Measurements from ENCODE around the gene ASMT.
A peak's percentile ranks its signal among the peaks of the same experiment; 100 is the strongest.
"Not testable (repeated sequence)": the region's sequence is repeated elsewhere in the genome, so short reads cannot be mapped to it uniquely, and the experiment has no call there.

Gene ASMT

DNA sequence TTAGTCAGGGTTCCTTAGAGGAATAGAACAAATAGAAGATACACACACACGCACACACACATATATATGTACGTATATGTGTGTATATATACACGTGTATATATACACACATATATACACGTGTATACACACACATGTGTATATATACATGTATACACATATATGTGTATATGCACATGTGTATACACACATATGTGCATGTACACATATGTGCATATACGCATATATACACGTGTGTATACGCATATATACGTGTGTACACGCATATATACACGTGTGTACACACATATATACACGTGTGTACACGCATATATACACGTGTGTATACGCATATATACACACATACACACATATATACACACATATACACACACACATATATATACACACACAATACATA, 41.5 kb downstream of the ASMT start:
- no peak for FAIRE-seq

- FAIRE-seq = no peak
These were observed 42.7 kb downstream of the ASMT start for GRCh38 chrX:1657367-1658070.

GRCh38 chrX:1658071-1658491, 43.2 kb downstream of the ASMT start:
- no peak for FAIRE-seq

DNA sequence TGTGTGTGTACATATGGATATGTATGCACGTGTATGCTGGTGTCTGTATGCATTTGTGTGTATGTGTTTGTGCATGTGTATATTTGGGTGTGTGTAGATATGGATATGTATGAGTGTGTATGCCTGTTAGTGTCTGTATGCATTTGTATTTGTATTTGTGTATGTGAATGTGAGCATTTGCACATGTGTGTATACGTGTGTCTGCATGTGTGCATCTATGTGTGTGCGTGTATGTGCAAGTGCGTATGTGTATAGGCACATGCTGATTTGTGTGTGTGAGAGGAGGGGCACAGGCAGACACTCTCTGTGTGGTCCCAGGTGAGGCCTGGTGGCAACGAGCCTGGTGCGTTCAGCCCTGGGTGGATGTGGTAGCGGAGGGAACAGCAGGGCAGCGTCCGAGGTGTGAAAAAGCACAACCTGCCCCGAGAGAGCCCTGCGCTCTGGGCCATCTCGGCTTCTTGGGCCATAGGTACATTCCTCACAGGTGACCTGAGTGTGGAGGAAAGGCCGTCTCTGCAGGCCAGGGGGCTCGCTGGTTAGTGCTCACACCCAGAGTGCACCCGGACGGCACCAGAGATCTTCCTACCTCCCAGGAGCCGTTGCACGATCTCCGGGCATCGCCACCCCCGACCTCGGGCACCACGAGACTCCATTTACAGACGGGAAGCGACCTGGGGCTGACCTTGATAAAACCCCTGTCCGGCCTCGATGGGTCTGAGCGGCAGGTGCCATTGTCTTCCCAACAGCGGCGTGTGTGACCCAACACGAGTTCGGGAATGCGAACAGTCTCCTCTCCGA, 45.0 kb downstream of the ASMT start:
- FAIRE-seq = no peak

DNA sequence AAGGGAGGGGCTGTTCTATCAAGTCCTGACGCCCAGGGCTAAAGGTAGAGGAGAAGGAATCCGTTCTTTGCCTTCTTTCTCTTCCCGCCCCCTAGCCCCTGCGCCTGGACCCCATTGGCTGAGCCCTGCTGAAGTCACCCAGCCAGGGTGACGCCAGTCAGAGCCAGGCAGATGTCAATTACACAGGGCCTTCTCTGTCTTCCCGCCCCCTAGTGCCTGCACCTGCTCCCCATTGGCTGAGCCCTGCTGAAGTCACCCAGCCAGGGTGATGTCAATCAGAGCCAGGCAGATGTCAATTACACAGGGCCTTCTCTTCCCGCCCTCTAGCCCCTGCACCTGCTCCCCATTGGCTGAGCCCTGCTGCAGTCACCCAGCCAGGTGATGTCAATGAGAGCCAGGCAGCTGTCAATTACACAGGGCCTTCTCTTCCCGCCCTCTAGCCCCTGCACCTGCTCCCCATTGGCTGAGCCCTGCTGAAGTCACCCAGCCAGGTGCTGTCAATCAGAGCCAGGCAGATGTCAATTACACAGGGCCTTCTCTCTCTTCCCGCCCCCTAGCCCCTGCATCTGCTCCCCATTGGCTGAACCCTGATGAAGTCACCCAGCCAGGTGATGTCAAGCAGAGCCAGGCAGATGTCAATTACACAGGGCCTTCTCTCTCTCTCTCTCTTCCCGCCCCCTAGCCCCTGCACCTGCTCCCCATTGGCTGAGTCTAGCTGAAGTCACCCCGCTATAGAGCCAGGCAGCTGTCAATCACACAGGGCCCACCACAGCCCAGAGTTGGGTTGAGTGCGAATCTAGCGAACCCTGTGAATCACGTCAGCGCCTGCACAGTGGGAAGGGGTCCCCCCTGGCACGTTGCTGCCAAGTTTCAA, 46.4 kb downstream of the ASMT start:
- FAIRE-seq = no peak

DNA sequence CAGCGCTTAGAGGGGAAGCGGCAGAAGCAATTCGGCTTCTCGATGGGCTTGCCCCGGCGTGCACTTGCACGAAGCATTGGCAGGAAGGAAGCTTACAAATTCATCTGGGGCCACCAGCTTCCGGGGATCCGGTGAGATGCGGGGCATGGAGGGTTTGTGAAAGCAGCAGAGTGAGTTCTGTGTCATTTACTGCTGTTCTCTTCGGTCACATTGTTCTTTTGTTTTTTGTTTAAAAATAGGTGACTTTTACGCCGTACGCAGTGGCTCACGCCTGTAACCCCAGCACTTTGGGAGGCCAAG, 47.0 kb downstream of the ASMT start:
- FAIRE-seq = no peak

DNA sequence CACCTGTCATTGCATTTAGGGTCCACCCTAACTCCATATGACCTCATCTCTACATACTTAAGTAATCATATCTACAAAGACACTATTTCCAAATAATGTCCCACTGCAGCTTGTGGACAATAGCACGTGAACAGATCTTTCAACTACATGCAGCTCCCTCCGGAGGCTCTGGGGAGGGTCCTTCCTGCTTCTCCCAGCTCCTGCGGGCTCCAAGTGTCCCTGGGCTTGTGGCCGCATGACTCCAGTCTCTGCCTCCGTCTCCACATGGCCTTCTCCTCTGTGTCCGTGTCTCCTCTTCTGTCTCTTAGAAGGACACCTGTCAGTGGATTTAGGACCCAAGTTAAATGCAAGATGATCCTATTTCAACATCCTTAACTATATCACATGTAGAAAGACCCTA, 52.7 kb downstream of the ASMT start:
- FAIRE-seq = no peak

DNA sequence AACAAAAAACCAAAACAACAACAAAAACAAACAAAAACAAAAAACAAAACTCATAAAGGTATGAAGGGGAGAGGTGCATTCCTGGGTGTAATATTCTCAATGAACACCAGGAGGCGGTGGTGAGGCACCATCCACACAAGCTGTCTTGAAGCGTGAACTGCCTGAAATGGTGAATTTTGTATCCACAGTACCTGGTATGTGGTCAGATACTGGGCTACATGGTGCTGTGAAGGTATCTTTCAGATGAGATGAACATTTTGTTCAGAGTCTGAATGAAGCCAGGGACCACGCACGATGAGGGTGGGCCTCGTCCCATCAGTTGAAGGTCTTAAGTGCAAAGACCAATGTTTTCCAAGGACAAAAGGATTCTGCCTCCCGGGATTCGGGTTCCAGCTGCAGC, 58.5 kb downstream of the ASMT start:
- peak; percentile 87 for FAIRE-seq

DNA sequence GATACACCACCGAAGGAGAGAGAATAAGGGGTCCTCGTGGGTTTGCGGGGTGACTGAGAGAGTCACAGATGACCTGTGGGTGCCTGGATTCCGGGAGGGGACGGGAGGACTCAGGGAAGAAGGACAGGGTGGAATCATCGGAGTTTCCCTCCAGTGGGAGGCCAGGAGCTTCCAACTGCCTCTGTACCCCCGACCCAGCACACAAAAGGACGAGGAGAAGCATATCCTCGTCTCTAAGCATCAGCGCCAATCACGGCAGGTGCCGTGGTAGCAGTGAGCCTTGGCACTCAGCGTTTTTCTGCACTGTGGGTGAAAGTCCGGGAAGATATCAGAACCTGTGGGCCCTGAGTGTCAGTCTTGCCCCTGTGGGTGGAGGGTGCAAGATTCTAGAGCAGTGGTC, 62.0 kb downstream of the ASMT start:
- no peak for FAIRE-seq

DNA sequence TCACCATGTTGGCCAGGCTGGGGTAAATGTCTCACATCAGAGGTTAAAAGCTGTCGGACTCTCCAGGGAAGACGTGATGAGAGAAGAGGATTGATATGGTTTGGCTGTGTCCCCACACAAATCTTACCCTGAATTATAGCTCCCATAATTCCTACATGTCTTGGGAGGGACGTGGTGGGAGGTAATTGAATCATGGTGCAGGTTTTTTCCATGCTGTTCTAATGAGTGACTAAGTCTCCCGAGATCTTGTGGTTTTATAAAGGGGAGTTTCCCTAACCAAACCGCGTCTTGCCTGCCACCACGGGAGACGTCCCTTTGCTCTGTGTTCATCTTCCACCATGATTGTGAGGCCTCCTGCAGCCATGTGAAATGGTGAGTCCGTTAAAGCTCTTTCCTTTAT, 64.4 kb downstream of the ASMT start:
- FAIRE-seq = no peak

GRCh38 chrX:1681439-1681838, 66.6 kb downstream of the ASMT start:
- no peak for FAIRE-seq

DNA sequence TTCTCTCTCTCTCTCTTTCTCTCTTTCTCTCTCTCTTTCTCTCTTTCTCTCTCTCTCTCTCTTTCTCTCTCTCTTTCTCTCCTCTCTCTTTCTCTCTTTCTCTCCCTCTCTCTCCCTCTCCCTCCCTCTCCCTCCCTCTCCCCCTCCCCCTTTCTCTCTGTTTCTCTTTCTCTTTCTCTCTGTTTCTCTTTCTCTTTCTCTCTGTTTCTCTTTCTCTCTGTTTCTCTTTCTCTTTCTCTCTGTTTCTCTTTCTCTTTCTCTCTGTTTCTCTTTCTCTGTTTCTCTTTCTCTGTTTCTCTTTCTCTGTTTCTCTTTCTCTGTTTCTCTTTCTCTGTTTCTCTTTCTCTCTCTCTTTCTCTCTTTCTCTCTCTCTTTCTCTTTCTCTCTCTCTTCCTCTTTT, 67.0 kb downstream of the ASMT start:
- not testable (repeated sequence) for FAIRE-seq

- not testable (repeated sequence) for FAIRE-seq
These were observed 67.6 kb downstream of the ASMT start for GRCh38 chrX:1682501-1682900.

GRCh38 chrX:1684883-1685282, 70.0 kb downstream of the ASMT start:
- not testable (repeated sequence) for FAIRE-seq

- FAIRE-seq = not testable (repeated sequence)
These were observed 70.6 kb downstream of the ASMT start for GRCh38 chrX:1685444-1685880.

GRCh38 chrX:1686642-1687041, 71.8 kb downstream of the ASMT start:
- FAIRE-seq = no peak
